Calu3 (cell line): ENCODE measurements around the gene TRPM1. TPM values are rescaled to one million over a fixed set of nuclear protein-coding genes. Genes with fewer than 3 reads are reported as not detected.

Experiments
- Bru-seq: library from RNA; stranded (reverse); fragments of 400-500 nt; gene quantifications from one replicate; lab custom pipeline; 2021; lab: Mats Ljungman, UMichigan
- BruChase-seq, 2 experiments: library from RNA; stranded (reverse); fragments of 400-500 nt; gene quantifications; one replicate each; lab custom pipeline; 2021; lab: Mats Ljungman, UMichigan
- BruUV-seq: library from RNA; stranded (reverse); fragments of 400-500 nt; replicated peaks from 2 replicates; lab custom pipeline; 2021; lab: Mats Ljungman, UMichigan
- CTCF ChIA-PET: fragments of 300-600 bp; sonication (Branson Sonifier 250); formaldehyde crosslinking; loops from one replicate; lab custom pipeline; 2022; ENCODE audit warnings: antibody characterized with exemption; lab: Charles Lee
- DNase-seq: peaks from one replicate; pipeline ENCODE4 v3.0.0; 2022
- H3K27ac Mint-ChIP-seq: one replicate; pipeline ENCODE4 v1.8.0; 2022; ENCODE audit warnings: mixed read lengths; ENCODE audit not compliant: unreplicated experiment
- H3K27me3 Mint-ChIP-seq: one replicate; pipeline ENCODE4 v1.8.0; 2022; ENCODE audit warnings: mixed read lengths; ENCODE audit not compliant: unreplicated experiment
- H3K36me3 Mint-ChIP-seq: one replicate; pipeline ENCODE4 v1.8.0; 2022; ENCODE audit warnings: mild to moderate bottlenecking, moderate library complexity, mixed read lengths; ENCODE audit not compliant: insufficient read depth, unreplicated experiment
- H3K4me1 Mint-ChIP-seq: one replicate; pipeline ENCODE4 v1.8.0; 2022; ENCODE audit warnings: mild to moderate bottlenecking, low read depth, mixed read lengths; ENCODE audit not compliant: unreplicated experiment
- H3K4me3 Mint-ChIP-seq: one replicate; pipeline ENCODE4 v1.8.0; 2022; ENCODE audit warnings: mild to moderate bottlenecking, low read depth, moderate library complexity, mixed read lengths; ENCODE audit not compliant: unreplicated experiment
- H3K9me3 Mint-ChIP-seq: one replicate; pipeline ENCODE4 v1.8.0; 2022; ENCODE audit warnings: low read depth, mixed read lengths; ENCODE audit not compliant: unreplicated experiment
- intact Hi-C: fragments of 100-400 bp; cut with micrococcal nuclease; formaldehyde crosslinking; loops from one replicate; pipeline ENCODE4 v1.10.0; 2022; ENCODE audit not compliant: unreplicated experiment
- long read RNA-seq: library from polyadenylated mRNA; stranded (forward); transcript quantifications from one replicate; pipeline ENCODE4 v2.0.0, GENCODE V29; 2022
- total RNA-seq: library from RNA; stranded (reverse); gene quantifications from 2 replicates; pipeline ENCODE4 v1.2.3, GENCODE V29; 2022
- TF ChIP-seq, protein P1 (sequence below): fragments of 200-600 bp; IDR thresholded peaks from one replicate; pipeline ENCODE4 v1.8.0; 2022; ENCODE audit warnings: antibody characterized with exemption; ENCODE audit not compliant: unreplicated experiment

TRPM1 gene
- not detected in 2 replicates for total RNA-seq
- Bru-seq, nascent RNA = not detected
- not detected for BruChase-seq, experiment 1, labeled RNA remaining after a 6-hour chase
- BruChase-seq, experiment 2, labeled RNA remaining after a 2-hour chase = not detected
- long read RNA-seq = 0 reads

DNA sequence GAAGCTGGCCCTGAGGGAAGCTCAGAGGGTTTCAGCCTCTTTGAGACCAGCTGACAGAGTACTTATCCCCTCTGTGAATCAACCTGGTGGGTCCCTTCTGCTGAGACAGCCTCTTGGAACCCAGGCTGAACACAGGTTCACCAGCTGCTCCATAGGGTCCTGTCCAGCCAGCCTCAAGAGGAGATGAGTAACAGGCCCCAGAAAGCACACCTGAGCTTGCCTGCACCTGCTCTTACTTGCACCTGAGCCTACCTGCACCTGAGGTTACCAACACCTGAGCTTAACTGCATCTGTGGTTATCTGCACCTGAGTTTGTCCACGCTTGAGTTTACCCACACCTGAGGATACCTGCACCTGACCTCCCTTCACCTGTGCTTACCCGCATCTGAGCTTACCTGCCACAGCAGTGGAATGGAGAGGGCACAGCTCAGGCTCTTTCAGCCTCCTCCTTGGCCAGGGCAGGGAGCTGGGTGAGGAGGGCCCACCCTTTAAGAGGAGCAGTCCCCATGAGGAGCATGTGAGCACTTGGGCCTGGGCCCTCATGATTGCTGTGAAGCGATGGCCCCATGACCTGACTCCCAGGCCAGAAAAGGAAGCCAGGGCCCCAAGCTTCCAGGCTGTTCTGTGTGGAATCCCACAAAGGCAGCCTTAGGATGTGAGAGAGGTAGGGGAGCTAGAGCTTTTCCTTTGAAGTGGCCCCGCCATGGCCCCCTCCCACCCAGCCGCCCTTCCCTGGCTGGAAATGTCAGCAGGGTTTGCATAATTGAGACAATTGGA lies at the start of gene TRPM1:
Gene TRPM1 (minus strand): TSS at position 464 of the 777 bp plus-strand sequence. CDS start 20,370 bp downstream, outside the sequence.
- CTCF ChIA-PET = no interaction called here
- Mint-ChIP-seq H3K27me3 (no peaks in the 10 kb centered on the region), H3K27ac (no peak within 1 kb of the TSS), H3K9me3 (no peaks in the 10 kb centered on the region), H3K4me1 (no peaks in the 10 kb centered on the region), H3K36me3 (no peaks in the 10 kb centered on the region), H3K4me3 (no peak within 1 kb of the TSS)
- no TSS peak for BruUV-seq
- no peak for DNase-seq
- TF ChIP-seq, protein P1, sequence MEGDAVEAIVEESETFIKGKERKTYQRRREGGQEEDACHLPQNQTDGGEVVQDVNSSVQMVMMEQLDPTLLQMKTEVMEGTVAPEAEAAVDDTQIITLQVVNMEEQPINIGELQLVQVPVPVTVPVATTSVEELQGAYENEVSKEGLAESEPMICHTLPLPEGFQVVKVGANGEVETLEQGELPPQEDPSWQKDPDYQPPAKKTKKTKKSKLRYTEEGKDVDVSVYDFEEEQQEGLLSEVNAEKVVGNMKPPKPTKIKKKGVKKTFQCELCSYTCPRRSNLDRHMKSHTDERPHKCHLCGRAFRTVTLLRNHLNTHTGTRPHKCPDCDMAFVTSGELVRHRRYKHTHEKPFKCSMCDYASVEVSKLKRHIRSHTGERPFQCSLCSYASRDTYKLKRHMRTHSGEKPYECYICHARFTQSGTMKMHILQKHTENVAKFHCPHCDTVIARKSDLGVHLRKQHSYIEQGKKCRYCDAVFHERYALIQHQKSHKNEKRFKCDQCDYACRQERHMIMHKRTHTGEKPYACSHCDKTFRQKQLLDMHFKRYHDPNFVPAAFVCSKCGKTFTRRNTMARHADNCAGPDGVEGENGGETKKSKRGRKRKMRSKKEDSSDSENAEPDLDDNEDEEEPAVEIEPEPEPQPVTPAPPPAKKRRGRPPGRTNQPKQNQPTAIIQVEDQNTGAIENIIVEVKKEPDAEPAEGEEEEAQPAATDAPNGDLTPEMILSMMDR = no peak
- intact Hi-C loops = no loop called here

DNA sequence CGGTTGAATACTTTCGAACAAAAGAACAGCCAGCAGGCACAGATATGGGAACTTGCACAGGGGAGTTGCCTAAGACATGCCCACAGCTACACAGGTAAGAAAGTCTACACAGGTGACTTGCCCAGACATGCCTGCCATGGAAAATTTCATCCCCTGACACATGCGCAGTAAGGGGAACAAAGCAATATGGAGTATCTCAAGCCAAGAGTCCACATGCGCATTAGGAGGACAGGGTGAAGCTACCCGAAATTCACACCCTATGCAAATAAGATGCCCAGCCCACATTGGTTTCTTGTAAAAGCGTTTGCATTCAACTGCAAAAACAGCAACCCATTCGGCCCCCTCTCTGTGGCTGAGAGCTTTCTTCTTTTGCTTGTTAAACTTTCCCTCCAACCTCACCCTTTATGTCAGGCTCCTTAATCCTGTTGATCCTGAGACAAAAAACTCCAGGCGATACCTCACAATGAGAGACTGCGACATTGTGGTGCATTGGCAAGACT lies 49.3 kb upstream of the TRPM1 start:
- Mint-ChIP-seq H3K36me3 (no peaks in the 10 kb centered on the region), H3K4me3 (no peak overlapping the region), H3K27me3 (no peaks in the 10 kb centered on the region), H3K4me1 (no peaks in the 10 kb centered on the region), H3K27ac (no peak overlapping the region), H3K9me3 (no peaks in the 10 kb centered on the region)
- no peak for DNase-seq
- no TSS peak for BruUV-seq
- CTCF ChIA-PET = no interaction called here
- intact Hi-C loops = no loop called here
- TF ChIP-seq, protein P1 = no peak

DNA sequence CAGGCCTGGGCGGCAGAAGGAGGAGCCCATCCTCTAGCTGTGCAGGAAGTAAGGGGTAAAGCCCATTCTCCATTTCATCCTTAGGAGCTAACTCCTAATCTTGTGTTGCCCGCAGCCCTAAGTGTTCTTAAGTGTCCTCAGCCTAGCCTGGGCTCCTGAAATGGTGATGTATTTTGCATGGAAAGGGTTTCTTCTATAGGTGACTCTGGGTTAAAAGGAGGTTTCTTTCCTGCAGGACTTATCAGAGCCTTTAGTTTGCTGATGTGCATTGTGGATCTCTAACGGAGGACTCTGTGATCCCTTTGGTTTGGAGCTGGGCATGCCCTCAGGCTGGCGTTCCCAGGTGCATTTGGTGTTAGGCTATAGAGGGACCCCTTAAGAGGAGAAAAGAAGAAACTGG lies 48.5 kb upstream of the TRPM1 start:
- H3K27me3 Mint-ChIP-seq = no peaks in the 10 kb centered on the region
- no peak for DNase-seq
- TF ChIP-seq, protein P1 = no peak
- H3K36me3 Mint-ChIP-seq = no peaks in the 10 kb centered on the region
- intact Hi-C loops = no loop called here
- no TSS peak for BruUV-seq
- H3K9me3 Mint-ChIP-seq = no peaks in the 10 kb centered on the region
- CTCF ChIA-PET = no interaction called here
- H3K4me1 Mint-ChIP-seq = no peaks in the 10 kb centered on the region
- no peak overlapping the region for H3K27ac Mint-ChIP-seq
- H3K4me3 Mint-ChIP-seq = no peak overlapping the region

DNA sequence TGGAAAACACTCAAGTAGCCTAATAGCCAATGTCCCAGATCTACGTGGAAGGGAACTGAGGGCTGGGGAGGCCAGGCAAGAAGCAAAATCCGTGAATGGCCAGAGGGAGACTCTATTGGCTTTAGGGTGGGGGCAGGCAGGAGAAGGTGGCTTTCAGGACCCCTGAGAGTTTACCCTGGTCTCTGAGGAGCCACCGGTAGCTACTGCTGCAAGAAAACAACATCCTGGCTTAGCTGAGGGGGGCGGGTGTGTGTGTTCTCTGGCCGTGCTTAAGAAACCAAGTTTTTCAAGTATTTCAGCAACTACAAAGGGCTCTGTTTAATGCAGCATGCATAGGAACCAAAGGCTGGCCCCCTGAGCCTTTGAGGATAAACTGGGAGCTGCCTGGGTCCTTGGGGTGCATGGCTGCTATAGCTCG lies 47.6 kb upstream of the TRPM1 start:
- TF ChIP-seq, protein P1 = no peak
- no TSS peak for BruUV-seq
- Mint-ChIP-seq H3K4me3 (no peak overlapping the region), H3K4me1 (no peaks in the 10 kb centered on the region), H3K9me3 (no peaks in the 10 kb centered on the region), H3K27me3 (no peaks in the 10 kb centered on the region), H3K36me3 (no peaks in the 10 kb centered on the region), H3K27ac (no peak overlapping the region)
- CTCF ChIA-PET = no interaction called here
- DNase-seq = no peak
- intact Hi-C loops = no loop called here
